ENCODE measurements around the gene WDR77.

DNA sequence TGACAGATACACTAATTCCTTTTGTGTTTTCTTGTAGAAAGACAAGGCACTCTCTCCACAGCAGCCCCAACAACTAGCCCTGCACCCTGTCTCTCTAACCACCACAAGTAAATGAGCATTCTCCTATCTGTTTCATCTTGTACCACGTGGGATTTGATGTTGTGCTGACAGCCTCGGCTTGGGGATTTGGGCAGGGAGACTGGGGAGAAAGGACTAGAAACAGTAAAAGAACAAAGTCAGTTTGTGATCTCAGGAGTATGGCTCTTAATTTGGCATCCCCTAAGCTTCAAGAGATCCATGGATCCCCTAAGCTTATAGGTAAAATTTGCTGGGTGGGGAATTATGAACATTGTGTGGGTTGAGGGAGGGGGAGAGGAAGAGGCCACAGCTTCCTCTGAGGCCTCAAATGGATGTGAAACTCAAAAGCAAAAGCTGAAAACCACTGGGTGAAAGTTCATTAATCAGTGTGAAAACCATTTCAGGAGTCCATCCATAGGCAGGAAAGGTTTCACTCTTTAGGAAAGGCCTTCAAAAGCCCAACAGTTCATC is 27.8 kb upstream of the WDR77 start:
- TF ChIP-seq, protein P1, sequence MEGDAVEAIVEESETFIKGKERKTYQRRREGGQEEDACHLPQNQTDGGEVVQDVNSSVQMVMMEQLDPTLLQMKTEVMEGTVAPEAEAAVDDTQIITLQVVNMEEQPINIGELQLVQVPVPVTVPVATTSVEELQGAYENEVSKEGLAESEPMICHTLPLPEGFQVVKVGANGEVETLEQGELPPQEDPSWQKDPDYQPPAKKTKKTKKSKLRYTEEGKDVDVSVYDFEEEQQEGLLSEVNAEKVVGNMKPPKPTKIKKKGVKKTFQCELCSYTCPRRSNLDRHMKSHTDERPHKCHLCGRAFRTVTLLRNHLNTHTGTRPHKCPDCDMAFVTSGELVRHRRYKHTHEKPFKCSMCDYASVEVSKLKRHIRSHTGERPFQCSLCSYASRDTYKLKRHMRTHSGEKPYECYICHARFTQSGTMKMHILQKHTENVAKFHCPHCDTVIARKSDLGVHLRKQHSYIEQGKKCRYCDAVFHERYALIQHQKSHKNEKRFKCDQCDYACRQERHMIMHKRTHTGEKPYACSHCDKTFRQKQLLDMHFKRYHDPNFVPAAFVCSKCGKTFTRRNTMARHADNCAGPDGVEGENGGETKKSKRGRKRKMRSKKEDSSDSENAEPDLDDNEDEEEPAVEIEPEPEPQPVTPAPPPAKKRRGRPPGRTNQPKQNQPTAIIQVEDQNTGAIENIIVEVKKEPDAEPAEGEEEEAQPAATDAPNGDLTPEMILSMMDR (conservative IDR thresholded peaks at IDR 0.05; ENCODE audit: low read length), result no peak
- TF ChIP-seq EZH2phosphoT487 (IDR thresholded peaks at IDR 0.05; ENCODE audit: borderline replicate concordance), result no peak
